Measurements from ENCODE around the gene EVPL.
A peak's percentile ranks its signal among the peaks of the same experiment; 100 is the strongest.
"Not testable (repeated sequence)": the region's sequence is repeated elsewhere in the genome, so short reads cannot be mapped to it uniquely, and the experiment has no call there.

The EVPL gene

GRCh38 chr17:75998327-75998795 is 28.7 kb downstream of the EVPL start:
- DNase-seq (ENCODE audit: low read depth, low spot score) = no peak

GRCh38 chr17:75996665-75997590 is 30.2 kb downstream of the EVPL start:
- DNase-seq (ENCODE audit: low read depth, low spot score) = no peak

- no peak for DNase-seq (ENCODE audit: low read depth, low spot score)
Observed at GRCh38 chr17:75995385-75995925, 31.7 kb downstream of the EVPL start.

GRCh38 chr17:75994802-75995370 is 32.2 kb downstream of the EVPL start:
- no peak for DNase-seq (ENCODE audit: low read depth, low spot score)

GRCh38 chr17:75991396-75991795 is 35.7 kb downstream of the EVPL start:
- DNase-seq (ENCODE audit: low read depth, low spot score) = no peak

GRCh38 chr17:75987041-75987440 is 40.1 kb downstream of the EVPL start:
- no peak for DNase-seq (ENCODE audit: low read depth, low spot score)

- DNase-seq (ENCODE audit: low read depth, low spot score) = no peak
Observed at GRCh38 chr17:75985986-75986385, 41.1 kb downstream of the EVPL start.

- no peak for DNase-seq (ENCODE audit: low read depth, low spot score)
Observed at GRCh38 chr17:75983501-75984181, 43.5 kb downstream of the EVPL start.

- no peak for DNase-seq (ENCODE audit: low read depth, low spot score)
Observed at GRCh38 chr17:75981019-75981615, 46.0 kb downstream of the EVPL start.

- DNase-seq (ENCODE audit: low read depth, low spot score) = no peak
Observed at GRCh38 chr17:75980188-75981018, 46.7 kb downstream of the EVPL start.

- no peak for DNase-seq (ENCODE audit: low read depth, low spot score)
Observed at GRCh38 chr17:75979705-75980187, 47.4 kb downstream of the EVPL start.

- peak; percentile 82 for DNase-seq (ENCODE audit: low read depth, low spot score)
Observed at GRCh38 chr17:75978938-75979704, 48.0 kb downstream of the EVPL start, which contains the start of the genes ACOX1 and TEN1. Gene ACOX1 (minus strand): TSS chr17:75979166. CDS start chr17:75979073, 93 bp downstream. Gene TEN1 (plus strand): TSS chr17:75979240. CDS start chr17:75986193, 6,953 bp downstream.

- DNase-seq (ENCODE audit: low read depth, low spot score) = no peak
Observed at GRCh38 chr17:75976175-75976848, 50.8 kb downstream of the EVPL start.

GRCh38 chr17:75975757-75976174 is 51.3 kb downstream of the EVPL start:
- DNase-seq (ENCODE audit: low read depth, low spot score) = no peak

GRCh38 chr17:75975187-75975586 is 51.9 kb downstream of the EVPL start:
- DNase-seq (ENCODE audit: low read depth, low spot score) = not testable (repeated sequence)

- no peak for DNase-seq (ENCODE audit: low read depth, low spot score)
Observed at GRCh38 chr17:75970626-75971025, 56.5 kb downstream of the EVPL start.

- DNase-seq (ENCODE audit: low read depth, low spot score) = no peak
Observed at GRCh38 chr17:75970011-75970523, 57.0 kb downstream of the EVPL start.

- not testable (repeated sequence) for DNase-seq (ENCODE audit: low read depth, low spot score)
Observed at GRCh38 chr17:75969044-75969443, 58.1 kb downstream of the EVPL start.

- DNase-seq (ENCODE audit: low read depth, low spot score) = no peak
Observed at GRCh38 chr17:75965468-75965867, 61.6 kb downstream of the EVPL start.

All from brain pericyte (primary cell).